HG03060 (cell line): ENCODE measurements around the gene CYTH4.

Experiments used
- ATAC-seq: cut with Tn5 transposase; IDR thresholded peaks from one replicate; pipeline ENCODE4 v1.9.1; 2021; ENCODE audit warnings: low read depth, moderate number of reproducible peaks; ENCODE audit not compliant: unreplicated experiment

The CYTH4 gene

GRCh38 chr22:37306494-37306829 is 24.2 kb downstream of the CYTH4 start:
- no peak for ATAC-seq

- no peak for ATAC-seq
These were observed 26.3 kb downstream of the CYTH4 start for GRCh38 chr22:37308385-37309200.

DNA sequence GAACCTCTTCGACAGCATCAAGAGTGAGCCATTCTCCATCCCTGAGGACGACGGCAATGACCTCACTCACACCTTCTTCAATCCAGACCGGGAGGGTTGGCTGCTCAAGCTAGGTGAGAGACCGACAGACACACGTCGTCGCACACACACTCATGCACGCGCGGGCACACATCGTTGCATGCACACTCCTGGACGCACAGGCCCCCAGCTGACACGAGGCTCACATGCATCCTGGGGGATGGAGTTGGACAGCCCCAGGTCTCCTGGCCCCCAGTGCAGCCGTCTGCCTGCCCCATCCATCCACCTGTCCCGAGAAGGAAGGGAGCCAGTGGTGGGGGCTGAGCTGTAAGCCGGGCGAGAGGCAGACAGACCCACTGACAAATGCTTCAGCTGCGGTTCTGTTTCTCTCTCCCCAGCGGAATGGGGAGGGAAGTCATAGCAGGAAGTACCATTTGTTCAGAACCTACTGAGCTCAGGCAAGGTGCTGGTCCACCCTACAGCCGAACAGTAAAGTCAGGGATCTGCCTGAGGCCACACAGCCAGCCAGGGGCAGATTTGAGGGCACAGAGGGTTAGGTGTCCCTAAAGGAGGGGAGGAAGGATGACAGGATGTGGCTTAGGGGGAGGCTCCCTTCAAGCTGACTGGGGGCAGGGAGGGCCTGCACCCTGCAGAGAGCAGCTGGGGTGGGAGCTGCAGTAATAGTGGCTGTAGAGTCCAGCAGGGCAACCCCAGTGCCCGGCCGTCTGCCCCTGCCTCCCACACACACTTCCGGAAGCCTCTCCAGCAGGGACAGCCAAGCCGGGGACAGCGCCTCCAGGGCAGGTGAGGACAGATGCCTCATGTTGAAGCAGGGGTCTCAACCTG is 27.1 kb downstream of the CYTH4 start:
- no peak for ATAC-seq

DNA sequence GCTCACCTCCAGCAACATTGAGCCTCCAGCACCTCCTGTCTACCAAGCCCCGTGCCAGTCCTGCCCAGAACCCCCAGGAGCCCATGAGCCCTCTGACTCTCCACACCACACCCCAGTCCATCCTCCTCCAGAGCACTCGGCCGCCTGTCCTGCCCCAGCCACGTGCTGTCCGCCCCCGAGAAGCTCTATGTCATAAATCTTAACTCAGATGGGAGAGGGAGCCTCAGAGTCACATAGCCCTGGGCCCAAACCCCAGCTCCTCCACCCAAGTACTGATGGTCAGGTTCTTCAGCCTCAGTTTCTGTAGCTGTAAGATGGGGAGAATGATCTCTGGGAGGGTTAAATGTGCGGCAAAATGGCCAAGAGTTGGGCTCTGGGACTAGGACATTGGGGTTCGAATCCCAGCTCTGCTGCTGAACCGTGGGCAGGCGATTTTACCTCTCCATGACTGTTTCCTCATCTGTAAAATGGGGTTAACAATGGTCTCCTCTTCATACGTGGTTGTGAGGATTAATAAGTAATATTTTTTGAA is 27.8 kb downstream of the CYTH4 start:
- ATAC-seq: no peak

DNA sequence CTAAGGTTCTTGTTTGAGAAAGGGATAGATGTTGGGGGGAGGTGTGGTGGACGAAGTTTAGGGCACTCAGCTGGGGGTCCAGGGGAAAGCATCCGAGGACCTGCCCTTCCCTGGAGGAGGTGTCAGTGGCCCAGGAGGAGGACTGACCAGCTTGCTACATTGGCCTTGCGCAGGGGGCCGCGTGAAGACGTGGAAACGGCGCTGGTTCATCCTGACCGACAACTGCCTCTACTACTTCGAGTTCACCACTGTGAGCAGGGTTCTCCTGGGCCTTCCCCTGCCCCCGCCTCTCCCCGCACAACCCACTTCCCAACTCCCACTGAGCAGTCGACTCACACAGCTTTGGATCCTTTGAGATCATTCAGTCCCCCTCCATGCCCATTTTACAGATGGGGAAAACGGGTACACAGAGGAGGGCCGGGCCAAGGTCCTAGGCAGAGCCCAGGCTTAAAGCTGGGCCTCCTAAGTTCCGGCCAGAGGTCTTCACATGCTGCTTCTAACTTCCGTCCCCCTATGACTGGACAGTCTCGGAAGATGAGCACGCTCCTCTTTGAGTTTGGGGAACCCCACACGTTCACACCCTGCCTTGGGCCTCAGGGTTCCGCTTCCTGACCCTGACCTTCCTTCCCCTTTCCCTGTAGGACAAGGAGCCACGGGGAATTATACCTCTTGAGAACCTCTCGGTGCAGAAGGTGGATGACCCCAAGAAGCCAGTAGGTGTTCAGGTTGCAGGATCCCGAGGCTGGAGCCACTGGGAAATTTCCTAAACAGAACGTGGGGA is 28.7 kb downstream of the CYTH4 start:
- ATAC-seq: no peak

GRCh38 chr22:37311761-37312312 is 29.5 kb downstream of the CYTH4 start:
- ATAC-seq: no peak

DNA sequence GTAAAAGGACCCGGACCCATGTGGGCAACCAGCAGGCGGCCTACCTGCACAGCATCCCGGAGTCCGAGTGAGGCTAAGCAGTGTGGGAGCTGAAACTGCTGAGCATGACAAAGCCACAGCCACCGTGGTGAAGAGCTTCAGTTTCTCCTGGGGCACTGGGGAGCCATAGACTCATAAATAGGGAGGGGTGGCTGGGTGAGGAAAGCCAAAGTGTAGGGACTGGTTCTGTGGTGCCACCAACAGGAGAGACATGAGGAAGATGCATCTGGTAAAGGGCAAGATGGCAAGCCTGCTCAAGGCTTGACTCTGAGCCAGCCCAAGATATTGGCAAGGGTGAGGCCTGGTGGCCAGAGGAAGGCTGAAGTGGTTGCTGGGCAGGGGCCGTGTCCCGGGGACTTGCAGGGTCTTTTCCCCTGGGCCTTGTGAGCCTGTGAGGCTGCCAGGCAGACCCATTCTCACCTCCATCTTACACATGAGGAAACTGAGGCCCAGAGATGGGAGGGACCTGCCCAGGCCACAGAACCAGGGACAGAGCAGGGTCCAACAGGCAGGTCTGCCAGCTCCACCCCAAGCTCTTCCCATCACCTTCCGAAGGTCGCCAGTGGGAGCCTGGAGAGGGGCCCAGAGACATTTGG is 30.4 kb downstream of the CYTH4 start:
- no peak for ATAC-seq

DNA sequence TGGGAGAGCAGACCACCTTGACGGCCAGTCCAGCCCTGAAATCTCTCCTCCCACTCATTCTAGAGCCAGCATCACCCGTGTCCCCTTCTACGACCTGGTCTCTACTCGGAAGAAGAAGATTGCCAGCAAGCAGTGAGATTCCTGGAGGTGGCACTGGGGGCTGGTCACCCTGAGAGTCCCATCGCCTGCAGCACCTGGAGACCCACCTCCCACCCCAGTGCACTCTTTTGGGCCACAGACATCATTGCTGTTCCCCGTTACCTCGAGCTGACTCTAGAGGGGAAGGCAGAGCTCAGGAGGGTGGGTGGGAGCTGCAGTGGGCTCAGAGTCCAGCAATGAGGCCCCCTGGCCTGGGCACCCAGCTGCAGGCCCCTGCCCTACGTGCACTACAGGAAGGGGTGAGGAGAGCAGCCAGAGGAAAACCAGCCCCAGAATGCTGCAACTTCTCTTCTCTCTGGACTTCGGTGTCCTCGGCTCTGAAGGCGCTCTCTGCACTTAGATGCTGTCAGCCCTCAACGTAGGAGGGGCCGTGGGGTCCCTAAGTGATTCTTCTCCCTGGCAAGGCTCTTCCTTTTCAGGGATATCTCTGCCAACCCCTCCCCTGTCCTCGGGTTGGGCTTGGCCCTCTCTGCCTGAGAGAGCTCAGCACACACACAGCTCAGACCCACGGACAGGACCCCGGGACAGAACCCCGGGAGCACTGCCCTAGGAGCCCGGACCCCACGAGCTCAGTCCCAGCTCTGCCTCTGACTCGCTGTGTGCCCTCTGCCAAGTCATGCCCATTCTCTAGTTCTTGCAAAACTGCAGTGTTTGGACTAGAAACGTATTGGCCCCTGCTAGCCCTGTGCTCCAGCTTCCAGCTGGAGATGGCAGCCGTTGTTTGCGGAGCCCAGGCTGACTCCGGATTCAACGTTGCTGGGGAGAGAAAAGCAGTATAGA is 31.3 kb downstream of the CYTH4 start:
- ATAC-seq: no peak

DNA sequence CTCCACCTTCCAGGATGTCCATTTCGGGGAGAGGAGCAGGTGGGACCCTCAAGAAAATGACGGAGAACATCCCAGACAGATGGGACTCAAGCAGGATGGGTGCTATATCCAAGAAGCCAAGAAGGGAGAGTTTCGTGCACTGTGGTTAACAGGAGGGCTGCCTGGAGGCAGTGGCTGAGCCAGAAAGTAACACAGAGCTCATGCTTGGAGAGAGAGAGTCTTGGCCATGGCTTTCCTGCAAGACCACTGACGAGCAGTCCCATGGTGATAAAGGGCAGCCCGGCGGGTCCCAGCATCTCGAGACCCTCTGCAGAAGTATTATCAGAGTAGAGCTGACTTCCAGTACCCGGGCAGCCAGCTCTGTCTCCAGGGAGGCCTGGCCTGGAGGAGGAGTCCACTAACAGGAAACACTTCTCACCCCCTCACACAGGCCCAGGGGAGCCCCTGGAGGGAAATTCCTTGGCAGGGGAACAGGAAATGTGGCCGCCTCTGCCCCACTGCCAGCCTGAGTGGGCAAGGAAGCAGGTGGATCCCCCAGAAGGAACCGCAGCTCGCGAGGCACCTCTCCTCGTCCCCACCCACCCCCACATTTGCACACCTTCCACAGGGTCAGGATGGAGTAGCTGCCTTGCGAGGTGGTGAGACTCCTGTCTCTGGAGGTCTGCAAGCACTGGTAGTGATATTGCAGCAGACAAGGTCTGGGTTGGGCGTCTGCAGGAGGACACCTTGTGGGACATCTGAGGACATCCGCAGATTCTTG is 32.2 kb downstream of the CYTH4 start:
- ATAC-seq: no peak

DNA sequence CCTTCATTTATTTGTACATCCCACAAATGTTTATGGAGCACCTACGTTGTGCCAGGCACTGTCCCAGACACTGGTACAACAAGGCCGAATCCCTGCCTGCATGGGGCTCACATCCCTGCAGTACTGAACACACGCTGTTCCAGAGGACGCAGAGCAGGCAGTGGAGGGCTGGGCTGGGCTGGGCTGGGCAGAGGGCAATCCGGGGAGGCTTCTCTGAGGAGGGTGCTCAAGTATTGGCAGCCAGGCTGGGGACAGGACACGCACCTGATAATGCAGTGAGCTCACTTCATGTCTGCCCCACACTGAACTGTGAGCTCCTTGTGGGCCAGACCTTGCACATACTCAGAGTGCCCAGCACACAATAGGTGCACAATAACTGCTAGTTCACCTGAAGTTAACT is 34.1 kb downstream of the CYTH4 start:
- no peak for ATAC-seq

DNA sequence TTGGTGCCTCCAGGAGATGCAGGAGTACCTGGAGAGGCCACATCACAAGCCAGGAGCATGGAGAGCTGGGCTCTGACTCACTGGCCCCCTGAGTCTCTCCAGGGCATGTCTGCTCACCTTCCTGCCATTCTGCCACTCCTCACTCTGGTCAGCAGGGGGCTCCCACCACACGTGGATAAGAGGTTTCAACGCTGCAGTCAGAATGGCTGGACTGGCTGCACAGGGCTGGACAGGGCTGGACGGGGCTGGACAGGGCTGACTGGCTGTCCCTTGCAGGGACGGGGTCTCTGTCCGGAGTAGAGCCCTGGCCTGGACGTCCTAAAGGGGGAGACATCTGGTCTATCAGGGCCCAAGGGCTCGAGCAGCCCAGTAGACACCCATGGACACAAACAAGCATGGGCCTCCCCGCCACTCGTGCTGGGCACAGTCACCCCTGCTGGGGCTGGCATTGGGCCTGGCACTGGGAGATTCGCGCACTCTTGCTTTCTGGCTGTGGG is 34.6 kb downstream of the CYTH4 start:
- ATAC-seq: no peak

GRCh38 chr22:37317698-37318210 is 35.4 kb downstream of the CYTH4 start:
- ATAC-seq: no peak

GRCh38 chr22:37318364-37319109 is 36.2 kb downstream of the CYTH4 start:
- ATAC-seq: no peak

DNA sequence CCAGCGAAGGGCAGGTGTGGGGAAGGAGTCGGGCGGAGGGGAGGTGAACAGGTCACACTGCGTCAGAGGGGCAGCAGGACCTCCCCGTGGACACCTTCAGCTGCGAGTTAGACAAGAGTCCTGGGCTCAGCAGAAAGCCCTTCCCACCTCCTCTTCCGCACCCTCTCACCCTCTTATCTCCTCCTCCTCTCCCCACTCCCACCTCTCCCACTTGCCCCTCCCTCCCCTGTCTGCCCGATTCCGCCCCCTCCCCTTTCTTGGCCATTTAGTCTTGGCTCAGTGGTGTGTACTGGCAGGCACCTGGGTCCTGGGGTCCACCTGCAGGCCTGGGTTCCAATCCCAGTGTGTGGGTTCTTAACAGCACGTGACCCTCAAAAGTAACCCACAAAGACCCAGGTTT is 37.2 kb downstream of the CYTH4 start:
- ATAC-seq: no peak

DNA sequence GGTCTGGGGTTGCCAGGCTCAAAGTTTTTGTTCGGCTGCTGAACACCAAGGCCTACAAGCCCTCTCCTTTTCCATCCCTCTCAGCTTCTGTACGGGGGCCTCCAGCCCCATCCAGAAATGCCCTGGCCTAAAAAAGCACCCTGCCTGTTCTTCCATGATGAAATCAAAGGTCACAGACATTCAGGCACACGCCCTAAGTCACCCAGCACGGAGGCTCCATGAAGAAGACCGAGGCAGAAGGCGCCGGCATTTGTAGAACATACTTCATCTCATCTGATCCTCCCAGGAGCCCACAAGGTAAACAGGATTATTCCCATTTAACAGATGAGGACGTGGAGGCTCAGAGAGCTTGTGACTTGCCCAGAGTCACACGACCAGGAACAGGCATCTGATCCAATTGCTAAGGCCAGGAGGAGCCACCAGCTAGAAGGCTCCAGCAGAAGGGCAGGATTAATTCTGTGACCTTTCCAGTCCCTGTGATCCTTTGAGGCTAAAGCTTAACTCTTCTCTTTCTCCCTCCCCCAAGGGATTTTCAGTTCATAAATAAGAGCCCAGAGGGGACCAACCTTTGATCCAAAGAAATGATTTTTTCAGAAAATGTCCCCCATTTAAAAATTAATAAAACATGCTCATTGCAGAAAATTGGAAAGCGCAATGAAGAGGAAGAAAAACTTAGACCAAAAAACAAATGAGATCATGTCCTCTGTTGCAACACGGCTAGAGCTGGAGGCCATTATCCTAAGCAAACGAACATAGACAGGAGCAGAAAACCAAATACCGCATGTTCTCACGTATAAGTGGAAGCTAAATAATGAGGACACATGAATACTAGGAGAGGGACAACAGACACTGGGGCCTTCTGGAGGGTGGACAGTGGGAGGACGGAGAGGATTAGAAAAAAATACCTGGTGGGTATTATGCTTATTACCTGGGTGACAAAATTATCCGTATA is 38.7 kb downstream of the CYTH4 start:
- no peak for ATAC-seq
